Fibroblast of pulmonary artery (primary cell): ENCODE measurements around the gene WDR64.
A peak's percentile ranks its signal among the peaks of the same experiment; 100 is the strongest.

ENCODE experiments used
- DNase-seq: peaks from one replicate; pipeline ENCODE4 v3.0.0-alpha.2; 2010; ENCODE audit warnings: low read depth
- H3K4me3 ChIP-seq: replicated peaks from 2 replicates; pipeline ENCODE4 v1.5.1; 2011; ENCODE audit warnings: low read depth, mild to moderate bottlenecking, control low read depth, low read length, moderate library complexity
- CTCF ChIP-seq: IDR thresholded peaks from 2 replicates; pipeline ENCODE4 v1.5.1; 2011; ENCODE audit warnings: mild to moderate bottlenecking, control low read depth, low read length, inconsistent platforms; ENCODE audit errors: missing control alignments

WDR64 gene

GRCh38 chr1:241652012-241652411 is at the start of gene WDR64:
Gene WDR64, plus strand, starts transcription at chr1:241652281. Its CDS starts 204 bp downstream, at chr1:241652485.
- no peak within 1 kb of the TSS for H3K4me3 ChIP-seq
- DNase-seq: no peak
- TF ChIP-seq CTCF: no peak

DNA sequence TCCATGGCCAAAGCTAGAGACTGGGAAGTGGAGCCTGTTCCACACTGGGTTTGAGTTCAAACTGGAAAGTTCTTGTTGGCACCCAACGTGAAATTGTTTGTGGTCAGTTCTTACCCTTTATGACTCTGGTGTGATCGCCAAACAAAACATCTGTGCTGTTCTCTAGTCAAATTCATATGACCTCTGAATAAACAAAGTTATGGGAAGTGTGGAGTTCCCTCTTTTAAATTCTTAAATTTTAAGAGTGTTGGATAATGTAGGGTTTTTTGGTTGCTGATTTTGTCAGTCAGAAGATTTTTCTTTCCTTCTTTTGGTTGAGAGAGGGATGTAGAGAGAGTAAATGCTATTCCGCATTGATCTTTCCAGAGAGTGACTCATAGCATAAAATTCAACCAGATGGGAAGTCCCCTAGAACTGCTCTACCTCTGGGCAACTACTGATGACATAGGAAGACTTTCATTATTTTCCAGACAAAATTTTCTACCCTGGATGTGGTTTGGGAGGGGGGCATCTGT is 48.3 kb upstream of the WDR64 start:
- no peak for TF ChIP-seq CTCF
- no peak overlapping the region for H3K4me3 ChIP-seq
- DNase-seq: peak; percentile 19

DNA sequence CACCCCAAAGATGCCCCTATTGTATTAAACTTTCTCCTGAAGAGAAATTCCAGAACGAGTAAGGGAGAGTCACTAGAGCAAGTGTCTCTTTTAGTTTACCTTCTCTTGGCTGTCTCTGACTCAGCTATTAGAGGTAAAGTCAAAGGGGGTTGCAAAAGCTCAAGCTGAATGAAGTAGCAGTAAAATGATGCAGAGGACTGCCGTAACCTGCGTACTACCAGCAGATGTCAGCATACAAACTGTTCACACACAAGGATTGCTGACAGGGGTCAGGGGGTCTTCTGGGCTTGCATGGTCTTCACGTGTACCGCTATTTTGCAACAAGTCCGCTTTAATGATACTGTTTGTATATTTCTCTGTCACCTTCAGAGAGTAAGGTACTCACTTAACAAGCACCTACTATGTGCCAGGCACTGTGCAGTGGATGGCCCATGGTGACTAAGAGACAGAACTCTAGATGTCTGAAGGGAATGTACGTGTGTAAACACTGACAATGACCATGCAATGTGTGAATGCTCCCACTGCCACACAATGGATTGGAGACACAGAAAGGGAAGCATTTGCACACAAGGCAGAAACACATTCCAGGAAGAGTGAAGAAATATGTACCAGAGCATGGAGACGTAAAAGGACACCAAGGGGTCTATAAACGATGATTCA is 46.8 kb upstream of the WDR64 start:
- DNase-seq: peak; percentile 33
- peak; percentile 37 for TF ChIP-seq CTCF

DNA sequence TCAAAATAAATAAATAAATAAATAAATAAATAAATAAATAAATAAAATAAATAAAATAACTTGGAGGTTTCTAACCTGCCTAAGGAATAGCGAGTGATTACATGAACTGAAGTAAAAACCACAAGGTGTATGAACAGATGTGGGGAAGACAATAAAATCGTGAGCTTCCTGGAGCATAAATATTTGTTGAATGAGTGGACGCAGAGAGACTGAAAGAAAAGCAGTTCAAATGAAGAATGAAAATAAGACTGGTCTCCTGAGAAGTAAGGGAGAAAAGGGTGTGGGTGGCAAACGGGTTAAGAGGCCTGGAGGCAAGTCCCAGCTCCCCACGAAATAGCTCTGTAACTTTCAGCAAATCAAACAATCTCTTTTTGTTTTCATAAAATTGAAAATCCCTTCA is 45.5 kb upstream of the WDR64 start:
- no peak for DNase-seq
- no peak overlapping the region for H3K4me3 ChIP-seq
- TF ChIP-seq CTCF: no peak

More for the DNA sequence above, 46.8 kb upstream of the WDR64 start:
- no peak overlapping the region for H3K4me3 ChIP-seq

GRCh38 chr1:241607497-241607896 is 44.6 kb upstream of the WDR64 start:
- no peak for DNase-seq
- H3K4me3 ChIP-seq: no peak overlapping the region
- no peak for TF ChIP-seq CTCF

GRCh38 chr1:241608379-241609033 is 43.6 kb upstream of the WDR64 start:
- no peak overlapping the region for H3K4me3 ChIP-seq
- no peak for TF ChIP-seq CTCF
- DNase-seq: peak; percentile 32
